MCF 10A (cell line): ENCODE data around the gene ADGRG7. TPM values are rescaled to one million over a fixed set of nuclear protein-coding genes. Genes with fewer than 3 reads are reported as not detected.

Source experiments
- BruUV-seq: library from RNA; stranded (reverse); fragments of 400-500 nt; replicated peaks from 2 replicates; lab custom pipeline; 2021; lab: Mats Ljungman, UMichigan
- CTCF ChIA-PET: fragments of 300-600 bp; sonication (Branson Sonifier 250); formaldehyde crosslinking; extraction: SDS; loops from one replicate; lab custom pipeline; 2021; ENCODE audit warnings: antibody characterized with exemption, inconsistent platforms; lab: Yijun Ruan, JAX
- POLR2A ChIA-PET: fragments of 300-600, 350-650 bp; sonication (Branson Sonifier 250); formaldehyde crosslinking; extraction: SDS; loops from one replicate; lab custom pipeline; 2020; ENCODE audit warnings: antibody characterized with exemption, inconsistent platforms; lab: Yijun Ruan, JAX
- DNase-seq: peaks from one replicate; pipeline ENCODE4 v3.0.0-alpha.2; 2018; ENCODE audit not compliant: unreplicated experiment
- H3K27ac Mint-ChIP-seq: one replicate; pipeline ENCODE4 v1.8.0; 2022; ENCODE audit warnings: mild to moderate bottlenecking, low read depth, mixed read lengths; ENCODE audit not compliant: unreplicated experiment
- H3K27me3 Mint-ChIP-seq: one replicate; pipeline ENCODE4 v1.8.0; 2022; ENCODE audit warnings: mixed read lengths; ENCODE audit not compliant: insufficient read depth, unreplicated experiment
- H3K36me3 Mint-ChIP-seq: one replicate; pipeline ENCODE4 v1.8.0; 2022; ENCODE audit warnings: mild to moderate bottlenecking, moderate library complexity, mixed read lengths; ENCODE audit not compliant: insufficient read depth, unreplicated experiment
- H3K4me1 Mint-ChIP-seq: one replicate; pipeline ENCODE4 v1.8.0; 2022; ENCODE audit warnings: mixed read lengths; ENCODE audit not compliant: insufficient read depth, unreplicated experiment
- H3K4me3 Mint-ChIP-seq: one replicate; pipeline ENCODE4 v1.8.0; 2022; ENCODE audit warnings: mild to moderate bottlenecking, moderate library complexity, mixed read lengths; ENCODE audit not compliant: unreplicated experiment
- H3K9me3 Mint-ChIP-seq: one replicate; pipeline ENCODE4 v1.8.0; 2022; ENCODE audit warnings: mixed read lengths; ENCODE audit not compliant: unreplicated experiment
- intact Hi-C: fragments of 100-400 bp; cut with micrococcal nuclease; formaldehyde crosslinking; loops from 2 replicates; pipeline ENCODE4 v1.14.1; 2022
- total RNA-seq: library from RNA; stranded (reverse); gene quantifications from 2 replicates; pipeline ENCODE4 v1.2.3, GENCODE V29; 2022
- TF ChIP-seq, protein P1 (sequence below): fragments of 200-600 bp; IDR thresholded peaks from one replicate; pipeline ENCODE4 v1.8.0; 2022; ENCODE audit warnings: antibody characterized with exemption, mild to moderate bottlenecking; ENCODE audit not compliant: unreplicated experiment

The ADGRG7 gene
- total RNA-seq, 1 experiment from 2014 or later, result not detected

DNA sequence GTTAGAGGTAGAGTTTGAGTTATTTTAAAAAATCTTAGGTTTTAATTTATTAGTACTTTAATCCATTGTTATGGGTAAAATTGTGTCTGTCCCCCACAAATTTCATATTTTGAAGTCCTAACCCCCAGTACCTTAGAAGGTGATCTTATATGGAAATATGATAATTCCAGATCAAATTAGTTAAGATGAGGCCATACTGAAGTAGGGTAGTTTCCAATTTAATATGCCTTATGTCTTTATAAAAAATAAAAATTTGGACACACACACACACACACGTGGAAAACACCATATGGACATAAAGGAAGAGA, 18.6 kb upstream of the ADGRG7 start:
- intact Hi-C loops, result loop anchor here (1.0 to 5.0 kb wide), 4 partner anchors 127 to 758 kb away; no protein-coding TSS in a partner anchor
- ChIA-PET CTCF (interaction anchor here (0.6 to 12.9 kb wide), 25 partner anchors 8 to 757 kb away, joined by 3 to 405 read pairs (median 3); partner anchors contain the start of genes LNP1, TMEM45A and TOMM70), POLR2A (interaction anchor here (0.8 to 1.4 kb wide), 2 partner anchors 11 to 128 kb away, joined by 3 to 6 read pairs; no protein-coding TSS in a partner anchor)
- peaks cover 8% of the 10 kb centered on the region for H3K4me1 Mint-ChIP-seq
- H3K4me3 Mint-ChIP-seq, result no peak overlapping the region
- no peaks in the 10 kb centered on the region for H3K27me3 Mint-ChIP-seq
- no TSS peak for BruUV-seq
- no peaks in the 10 kb centered on the region for H3K9me3 Mint-ChIP-seq
- no peak for DNase-seq
- no peaks in the 10 kb centered on the region for H3K36me3 Mint-ChIP-seq
- no peak overlapping the region for H3K27ac Mint-ChIP-seq
- TF ChIP-seq, protein P1, sequence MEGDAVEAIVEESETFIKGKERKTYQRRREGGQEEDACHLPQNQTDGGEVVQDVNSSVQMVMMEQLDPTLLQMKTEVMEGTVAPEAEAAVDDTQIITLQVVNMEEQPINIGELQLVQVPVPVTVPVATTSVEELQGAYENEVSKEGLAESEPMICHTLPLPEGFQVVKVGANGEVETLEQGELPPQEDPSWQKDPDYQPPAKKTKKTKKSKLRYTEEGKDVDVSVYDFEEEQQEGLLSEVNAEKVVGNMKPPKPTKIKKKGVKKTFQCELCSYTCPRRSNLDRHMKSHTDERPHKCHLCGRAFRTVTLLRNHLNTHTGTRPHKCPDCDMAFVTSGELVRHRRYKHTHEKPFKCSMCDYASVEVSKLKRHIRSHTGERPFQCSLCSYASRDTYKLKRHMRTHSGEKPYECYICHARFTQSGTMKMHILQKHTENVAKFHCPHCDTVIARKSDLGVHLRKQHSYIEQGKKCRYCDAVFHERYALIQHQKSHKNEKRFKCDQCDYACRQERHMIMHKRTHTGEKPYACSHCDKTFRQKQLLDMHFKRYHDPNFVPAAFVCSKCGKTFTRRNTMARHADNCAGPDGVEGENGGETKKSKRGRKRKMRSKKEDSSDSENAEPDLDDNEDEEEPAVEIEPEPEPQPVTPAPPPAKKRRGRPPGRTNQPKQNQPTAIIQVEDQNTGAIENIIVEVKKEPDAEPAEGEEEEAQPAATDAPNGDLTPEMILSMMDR, result no peak

DNA sequence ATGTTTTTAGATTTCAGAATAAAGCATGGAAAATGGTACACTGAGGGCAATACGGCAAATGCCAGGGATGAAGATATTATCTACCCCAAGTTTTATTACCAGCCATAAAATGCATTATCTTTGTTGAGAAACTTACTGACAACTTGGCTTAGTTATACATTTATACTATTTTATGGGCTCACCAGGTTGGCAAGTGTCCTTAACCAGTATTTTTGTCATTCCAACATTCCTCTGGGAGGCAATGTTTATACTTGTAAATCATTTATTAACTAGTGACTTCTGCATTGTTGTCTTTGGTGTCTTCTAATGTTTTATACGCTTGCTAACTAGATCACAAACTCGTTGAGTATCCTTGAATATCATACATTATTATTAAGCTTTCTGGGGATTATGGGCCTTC, 18.0 kb upstream of the ADGRG7 start:
- H3K27ac Mint-ChIP-seq, result no peak overlapping the region
- intact Hi-C loops, result loop anchor here (5.0 kb wide), 1 partner anchor 606 kb away; no protein-coding TSS in a partner anchor
- ChIA-PET CTCF (interaction anchor here (0.6 to 12.9 kb wide), 31 partner anchors 8 to 275 kb away, joined by 3 to 405 read pairs (median 3); partner anchors contain the start of genes LNP1, TMEM45A and TOMM70), POLR2A (interaction anchor here (0.8 to 1.4 kb wide), 3 partner anchors 11 to 128 kb away, joined by 3 to 6 read pairs (median 3); partner anchors contain the start of gene TMEM45A)
- no TSS peak for BruUV-seq
- H3K36me3 Mint-ChIP-seq, result no peaks in the 10 kb centered on the region
- H3K27me3 Mint-ChIP-seq, result no peaks in the 10 kb centered on the region
- TF ChIP-seq, protein P1, result no peak
- peaks cover 8% of the 10 kb centered on the region for H3K4me1 Mint-ChIP-seq
- DNase-seq, result no peak
- no peaks in the 10 kb centered on the region for H3K9me3 Mint-ChIP-seq
- no peak overlapping the region for H3K4me3 Mint-ChIP-seq

DNA sequence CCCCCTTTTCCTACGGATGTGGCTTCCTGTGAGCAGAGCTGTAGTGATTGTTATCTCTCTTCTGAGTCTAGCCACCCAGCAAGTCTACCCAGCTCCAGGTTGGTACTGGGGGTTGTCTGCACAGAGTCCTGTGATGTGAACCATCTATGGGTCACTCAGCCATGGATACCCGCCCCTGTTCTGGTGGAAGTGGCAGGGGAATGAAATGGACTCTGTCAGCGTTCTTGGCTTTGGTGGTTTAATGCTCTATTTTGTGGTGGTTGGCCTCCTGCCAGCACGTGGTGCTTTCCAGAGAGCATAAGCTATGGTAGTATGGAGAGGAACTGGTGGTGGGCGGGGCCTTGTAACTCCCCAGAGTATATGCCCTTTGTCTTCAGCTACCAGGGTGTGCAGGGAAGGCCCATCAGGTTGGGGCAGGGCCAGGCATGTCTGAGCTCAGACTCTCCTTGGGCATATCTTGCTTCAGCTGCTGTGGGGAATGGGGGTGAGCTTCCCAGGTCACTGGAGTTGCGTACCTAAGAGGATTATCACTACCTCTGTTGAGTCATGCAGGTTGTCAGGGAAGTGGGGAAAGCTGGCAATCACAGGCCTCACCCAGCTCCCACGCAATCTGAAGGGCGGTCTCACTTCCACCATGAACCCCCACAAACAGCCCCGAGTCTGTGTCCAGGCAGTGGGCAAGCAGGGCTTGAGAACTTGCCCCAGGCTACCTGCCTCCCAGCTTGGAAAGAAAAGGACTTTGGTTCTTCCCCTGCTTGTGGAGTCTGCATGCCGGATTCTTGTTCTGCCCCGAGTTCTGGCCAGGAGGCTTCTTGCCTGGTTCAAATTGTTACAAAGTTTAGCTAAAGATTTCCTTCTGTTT, 9.0 kb upstream of the ADGRG7 start:
- ChIA-PET POLR2A (interaction anchor here (0.7 to 6.7 kb wide), 13 partner anchors 8 to 973 kb away, joined by 3 to 100 read pairs (median 4); partner anchors contain the start of genes LNP1, NIT2, PCNP and TBC1D23), CTCF (interaction anchor here (0.6 to 6.8 kb wide), 9 partner anchors 10 to 595 kb away, joined by 3 to 110 read pairs (median 6); partner anchors contain the start of gene TFG)
- Mint-ChIP-seq H3K9me3 (peaks cover 7% of the 10 kb centered on the region), H3K27ac (peak overlapping the region; percentile 86), H3K36me3 (no peaks in the 10 kb centered on the region), H3K4me3 (no peak overlapping the region), H3K4me1 (peaks cover 36% of the 10 kb centered on the region), H3K27me3 (no peaks in the 10 kb centered on the region)
- no TSS peak for BruUV-seq
- intact Hi-C loops, result loop anchor here (5.0 kb wide), 1 partner anchor 137 kb away; no protein-coding TSS in a partner anchor
- peak; percentile 96 for DNase-seq
- TF ChIP-seq, protein P1, result no peak
